Lower lobe of right lung (tissue), 2 donors: ENCODE results near the gene ACKR3. TPM values are rescaled to one million over a fixed set of nuclear protein-coding genes. Genes with fewer than 3 reads are reported as not detected.

Experiments
- ATAC-seq, 2 donors: fragments of 200-7000 bp; cut with Tn5 transposase; one replicate each; pipeline ENCODE4 v1.9.1; 2020 to 2022; ENCODE audit warnings: mild to moderate bottlenecking in 2 of 2, moderate library complexity in 2 of 2
- DNase-seq: peaks from one replicate; pipeline ENCODE4 v3.0.0-alpha.2; 2020
- H3K27ac ChIP-seq: fragments of 200-600 bp; one replicate; pipeline ENCODE4 v1.8.0; 2022
- H3K27me3 ChIP-seq: fragments of 200-600 bp; one replicate; pipeline ENCODE4 v1.8.0; 2022; ENCODE audit warnings: low read depth
- H3K36me3 ChIP-seq: fragments of 200-600 bp; one replicate; pipeline ENCODE4 v1.8.0; 2022; ENCODE audit warnings: mild to moderate bottlenecking
- H3K4me1 ChIP-seq: fragments of 200-600 bp; one replicate; pipeline ENCODE4 v1.8.0; 2022
- H3K4me3 ChIP-seq: fragments of 200-600 bp; one replicate; pipeline ENCODE4 v1.8.0; 2022; ENCODE audit warnings: mild to moderate bottlenecking
- H3K9me3 ChIP-seq: fragments of 200-600 bp; one replicate; pipeline ENCODE4 v1.8.0; 2022
- intact Hi-C: fragments of 100-400 bp; cut with DNase I; formaldehyde crosslinking; loops from one replicate; pipeline ENCODE4 v1.11.0; 2022
- total RNA-seq: library from RNA; stranded (reverse); fragmentation: NEBNext Ultra II Directional; extraction: Animal tissue kit (Norgen Biotek cat#: 25700); gene quantifications from one replicate; pipeline ENCODE4 v1.2.1, GENCODE V29; 2021
- TF ChIP-seq, protein P1 (sequence below): fragments of 200-600 bp; IDR thresholded peaks from one replicate; pipeline ENCODE4 v1.8.0; 2022; ENCODE audit warnings: antibody characterized with exemption, mild to moderate bottlenecking
- donor health status: DM: no; HTN: yes; CAD: no; lungs with severe emphysema.

ACKR3 gene
- total RNA-seq, 1 donor from 2014 or later = 12.6 TPM

DNA sequence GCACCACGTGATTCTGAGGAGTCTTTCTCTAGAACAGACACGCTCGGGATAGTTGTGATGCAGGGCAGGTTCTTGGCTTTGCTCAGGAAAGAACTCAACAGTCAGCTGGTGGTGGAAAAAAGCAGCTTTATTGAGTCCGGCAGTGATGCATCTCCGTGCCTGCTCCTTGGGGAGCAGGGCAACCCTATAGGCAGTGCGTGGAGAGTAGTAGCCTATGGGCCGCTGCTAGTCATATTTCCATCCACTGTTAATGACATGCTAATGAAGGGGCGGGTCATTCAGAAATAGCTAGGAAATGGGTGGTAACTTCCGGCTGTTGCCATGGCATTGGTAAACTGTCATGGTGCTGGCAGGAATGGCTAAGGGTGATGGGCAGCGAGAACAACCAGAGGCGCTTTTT is 11.6 kb upstream of the ACKR3 start:
- no peak for DNase-seq
- Histone ChIP-seq H3K4me1 (peaks cover under 1% of the 10 kb centered on the region), H3K4me3 (no peak overlapping the region), H3K36me3 (no peaks in the 10 kb centered on the region), H3K27me3 (no peaks in the 10 kb centered on the region), H3K9me3 (no peaks in the 10 kb centered on the region), H3K27ac (no peak overlapping the region)
- TF ChIP-seq, protein P1, sequence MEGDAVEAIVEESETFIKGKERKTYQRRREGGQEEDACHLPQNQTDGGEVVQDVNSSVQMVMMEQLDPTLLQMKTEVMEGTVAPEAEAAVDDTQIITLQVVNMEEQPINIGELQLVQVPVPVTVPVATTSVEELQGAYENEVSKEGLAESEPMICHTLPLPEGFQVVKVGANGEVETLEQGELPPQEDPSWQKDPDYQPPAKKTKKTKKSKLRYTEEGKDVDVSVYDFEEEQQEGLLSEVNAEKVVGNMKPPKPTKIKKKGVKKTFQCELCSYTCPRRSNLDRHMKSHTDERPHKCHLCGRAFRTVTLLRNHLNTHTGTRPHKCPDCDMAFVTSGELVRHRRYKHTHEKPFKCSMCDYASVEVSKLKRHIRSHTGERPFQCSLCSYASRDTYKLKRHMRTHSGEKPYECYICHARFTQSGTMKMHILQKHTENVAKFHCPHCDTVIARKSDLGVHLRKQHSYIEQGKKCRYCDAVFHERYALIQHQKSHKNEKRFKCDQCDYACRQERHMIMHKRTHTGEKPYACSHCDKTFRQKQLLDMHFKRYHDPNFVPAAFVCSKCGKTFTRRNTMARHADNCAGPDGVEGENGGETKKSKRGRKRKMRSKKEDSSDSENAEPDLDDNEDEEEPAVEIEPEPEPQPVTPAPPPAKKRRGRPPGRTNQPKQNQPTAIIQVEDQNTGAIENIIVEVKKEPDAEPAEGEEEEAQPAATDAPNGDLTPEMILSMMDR = no peak
- no peak for ATAC-seq
- intact Hi-C loops = no loop called here

DNA sequence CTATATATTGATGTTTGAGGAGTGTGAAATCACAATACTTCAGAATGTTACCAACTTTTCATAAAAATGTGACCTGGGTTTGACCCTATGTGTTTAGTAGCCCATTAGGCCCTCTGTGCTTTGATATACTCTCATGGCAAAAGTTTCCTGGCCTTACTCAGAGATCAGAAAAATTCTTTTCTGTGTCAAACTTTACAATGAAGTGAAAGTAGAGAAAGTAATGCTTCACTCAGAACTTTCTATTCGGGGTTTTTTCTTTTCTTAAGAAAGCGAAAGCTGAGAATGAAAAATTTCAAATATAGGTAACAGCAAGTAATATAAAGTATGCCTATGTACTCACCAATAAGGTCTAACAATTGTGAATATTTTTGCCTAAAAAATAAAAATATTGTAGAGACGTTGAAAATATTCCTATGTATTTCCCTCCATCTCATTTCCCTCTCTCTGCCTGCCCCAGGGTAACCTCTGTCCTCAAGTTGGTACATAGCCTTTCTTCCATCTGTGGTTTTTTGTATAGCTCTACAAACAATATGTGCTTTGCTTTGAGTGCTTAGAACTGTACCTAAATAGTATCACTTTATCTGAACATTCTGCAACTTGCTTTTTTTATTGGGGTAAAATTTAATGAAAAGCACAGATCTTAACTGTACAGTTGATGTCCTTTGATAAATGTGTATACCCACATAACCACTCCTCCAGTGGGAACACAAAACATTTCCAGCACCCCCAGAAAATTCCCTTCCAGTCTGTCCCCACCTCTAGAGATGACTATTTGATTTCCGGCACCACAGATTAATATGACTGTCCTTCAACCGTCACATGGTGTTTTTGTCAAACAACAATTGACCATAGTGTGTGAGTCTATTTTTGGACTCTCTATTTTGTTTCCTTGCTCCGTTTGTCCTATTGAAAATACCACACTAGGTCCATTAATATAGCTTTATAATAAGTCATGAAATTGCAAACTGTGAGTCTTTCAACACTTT is 10.3 kb upstream of the ACKR3 start:
- no peak overlapping the region for H3K27ac ChIP-seq
- TF ChIP-seq, protein P1 = no peak
- no peak overlapping the region for H3K4me3 ChIP-seq
- DNase-seq (no peak), ATAC-seq (no peak)
- no peaks in the 10 kb centered on the region for H3K36me3 ChIP-seq
- intact Hi-C loops = no loop called here
- H3K27me3 ChIP-seq = no peaks in the 10 kb centered on the region
- H3K9me3 ChIP-seq = no peaks in the 10 kb centered on the region
- H3K4me1 ChIP-seq = no peaks in the 10 kb centered on the region

- intact Hi-C loops = no loop called here
- TF ChIP-seq, protein P1 = no peak
Measured at GRCh38 chr2:236561874-236562273, 7.8 kb upstream of the ACKR3 start.

DNA sequence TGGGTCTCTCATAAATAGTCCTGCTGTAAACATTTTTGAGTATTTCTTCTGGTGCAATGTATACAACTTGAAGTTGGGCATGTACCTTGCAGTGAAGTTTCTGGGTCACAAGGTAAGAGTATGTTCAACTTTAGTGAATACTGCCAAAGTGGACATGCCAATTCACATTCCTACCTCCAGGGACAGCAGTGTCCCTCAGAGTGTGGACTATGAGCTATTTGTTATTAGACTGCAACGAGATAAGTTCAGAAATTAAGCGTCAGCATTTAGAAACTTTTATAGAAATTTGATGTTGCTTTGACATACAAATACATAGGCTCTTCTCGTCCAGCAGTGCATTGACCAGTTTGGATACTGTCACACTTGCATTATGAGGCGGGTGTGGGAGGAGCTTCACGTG is 7.2 kb upstream of the ACKR3 start:
- intact Hi-C loops = no loop called here
- no peak overlapping the region for H3K4me3 ChIP-seq
- no peak overlapping the region for H3K27ac ChIP-seq
- DNase-seq = no peak
- peaks cover 3% of the 10 kb centered on the region for H3K27me3 ChIP-seq
- H3K9me3 ChIP-seq = no peaks in the 10 kb centered on the region
- ATAC-seq = no peak
- peaks cover 5% of the 10 kb centered on the region for H3K4me1 ChIP-seq
- TF ChIP-seq, protein P1 = peak; percentile 54
- no peaks in the 10 kb centered on the region for H3K36me3 ChIP-seq

More at GRCh38 chr2:236561874-236562273, 7.8 kb upstream of the ACKR3 start:
- Histone ChIP-seq H3K4me3 (no peak overlapping the region), H3K27ac (no peak overlapping the region), H3K9me3 (no peaks in the 10 kb centered on the region), H3K4me1 (no peaks in the 10 kb centered on the region), H3K36me3 (no peaks in the 10 kb centered on the region), H3K27me3 (no peaks in the 10 kb centered on the region)
- DNase-seq (no peak), ATAC-seq (no peak)

DNA sequence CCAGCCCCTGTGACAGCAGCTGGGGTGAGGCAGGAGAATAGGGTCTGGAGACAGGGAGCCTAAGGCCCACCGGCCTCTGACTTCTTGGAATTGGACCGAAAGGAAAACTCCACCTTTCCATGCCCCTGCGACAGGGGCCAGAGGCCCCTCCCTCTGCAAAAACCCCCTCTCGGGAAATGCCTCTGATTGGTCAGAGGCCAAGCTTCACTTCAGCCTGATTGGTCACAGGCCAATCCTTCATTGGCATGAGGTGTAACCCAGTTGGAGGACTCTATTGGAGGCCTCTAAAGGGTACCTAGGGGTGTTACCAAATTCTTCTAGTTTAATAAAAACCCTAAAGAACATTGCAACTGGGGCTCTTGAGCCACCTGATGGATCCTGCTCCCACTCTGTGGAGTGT is 5.7 kb upstream of the ACKR3 start:
- ATAC-seq (no peak), DNase-seq (no peak)
- Histone ChIP-seq H3K4me3 (no peak overlapping the region), H3K36me3 (no peaks in the 10 kb centered on the region), H3K27me3 (peaks cover 8% of the 10 kb centered on the region), H3K4me1 (peaks cover 18% of the 10 kb centered on the region), H3K9me3 (no peaks in the 10 kb centered on the region), H3K27ac (no peak overlapping the region)
- intact Hi-C loops = no loop called here
- TF ChIP-seq, protein P1 = no peak
